Measurements from ENCODE around the gene GBF1. TPM values are rescaled to one million over a fixed set of nuclear protein-coding genes. Genes with fewer than 3 reads are reported as not detected.
A peak's percentile ranks its signal among the peaks of the same experiment; 100 is the strongest.

GBF1 gene
- total and polyA plus RNA-seq, 10 of the 15 experiments (the other 5 are each of a cell fraction or from before 2014, with no cell fraction given): 0.82 to 42.0 (median 21.8) TPM

GRCh38 chr10:102226542-102226870 is 18.8 kb upstream of the GBF1 start:
- SMC1A ChIA-PET (ENCODE audit: uncharacterized antibody, unreplicated experiment): interaction anchor here (0.7 to 12.2 kb wide), 5 partner anchors 57 to 167 kb away, joined by 3 to 231 read pairs (median 4); no protein-coding TSS in a partner anchor
- CTCF ChIA-PET: interaction anchor here (1.2 to 15.4 kb wide), 8 partner anchors 8 to 196 kb away, joined by 3 to 632 read pairs (median 3); no protein-coding TSS in a partner anchor
- H3K9ac ChIP-seq (ENCODE audit: control insufficient read depth, insufficient read depth, low read length): no peak overlapping the region
- no peaks in the 10 kb centered on the region for H3K9me3 ChIP-seq (replicated peaks; ENCODE audit: control insufficient read depth, insufficient read depth, low read length)
- FAIRE-seq (no peak), DNase-seq (ENCODE audit: low read depth, low spot score) (no peak), ATAC-seq (no peak)
- peak overlapping the region; percentile 93 for H3K4me2 ChIP-seq (ENCODE audit: control insufficient read depth, insufficient read depth)
- peak overlapping the region; percentile 90 for H2AFZ ChIP-seq (ENCODE audit: control insufficient read depth, low read depth, low read length)
- no TSS peak for BruUV-seq (replicated peaks)
- WGBS (ENCODE audit: insufficient coverage, insufficient replicate concordance, low lambda C conversion rate, missing lambda C conversion rate): 67% methylated on average over 8 of the region's 8 CpGs
- RAD21 ChIA-PET (ENCODE audit: unreplicated experiment): interaction anchor here (1.4 to 13.1 kb wide), 3 partner anchors 15 to 127 kb away, joined by 5 to 256 read pairs (median 18); no protein-coding TSS in a partner anchor
- in situ Hi-C loops (cut with MboI) (loop anchor here (5.0 kb wide), 2 partner anchors 126 to 181 kb away; no protein-coding TSS in a partner anchor), intact Hi-C loops (cut with micrococcal nuclease; ENCODE audit: unreplicated experiment) (loop anchor here (5.0 kb wide), 1 partner anchor 251 kb away; no protein-coding TSS in a partner anchor)
- no peak overlapping the region for H3K27ac ChIP-seq (ENCODE audit: control insufficient read depth, insufficient read depth)
- H3K27me3 ChIP-seq (replicated peaks in 1 of 2; ENCODE audit: control insufficient read depth in 2 of 2, insufficient read depth in 2 of 2, low read length in 1 of 2): peaks cover 7 to 8% of the 10 kb centered on the region in 2 experiments
- H3K36me3 ChIP-seq (ENCODE audit: control insufficient read depth in 2 of 2, insufficient read depth in 2 of 2, low read length in 1 of 2): no peaks in the 10 kb centered on the region
- no peaks in the 10 kb centered on the region for H4K20me1 ChIP-seq (ENCODE audit: control insufficient read depth, insufficient read depth)
- TF ChIP-seq ZZZ3 (IDR thresholded peaks at IDR 0.05; ENCODE audit: control insufficient read depth, insufficient read length, low read depth) (no peak), ZNF24 (IDR thresholded peaks at IDR 0.05) (no peak), HCFC1 (IDR thresholded peaks at IDR 0.05; ENCODE audit: low read length) (no peak), CBX5 (IDR thresholded peaks at IDR 0.05; ENCODE audit: low read depth) (no peak), CEBPZ (IDR thresholded peaks at IDR 0.05; ENCODE audit: low read depth, low read length) (no peak), PAX8 (IDR thresholded peaks at IDR 0.05) (no peak), NFYA (IDR thresholded peaks at IDR 0.05; ENCODE audit: borderline replicate concordance, low read depth, low read length) (no peak), ASH2L (IDR thresholded peaks at IDR 0.05; ENCODE audit: borderline replicate concordance, low read depth) (no peak), IRF5 (IDR thresholded peaks at IDR 0.05; ENCODE audit: borderline replicate concordance) (no peak), ZNF622 (IDR thresholded peaks at IDR 0.05) (no peak), RCOR1 (conservative IDR thresholded peaks at IDR 0.05; ENCODE audit: low read depth, low read length) (no peak), BRCA1 (IDR thresholded peaks at IDR 0.05; ENCODE audit: low read depth, low read length) (no peak), SP1 (IDR thresholded peaks at IDR 0.05; ENCODE audit: low read depth, low read length) (no peak), TCF7 (IDR thresholded peaks at IDR 0.05; ENCODE audit: borderline replicate concordance) (no peak), KLF5 (IDR thresholded peaks at IDR 0.05; ENCODE audit: partially characterized antibody) (no peak), ZNF207 (IDR thresholded peaks at IDR 0.05; ENCODE audit: borderline replicate concordance) (no peak), STAT3 (IDR thresholded peaks at IDR 0.05; ENCODE audit: low read depth, low read length) (no peak), SUPT20H (IDR thresholded peaks at IDR 0.05; ENCODE audit: borderline replicate concordance, control insufficient read depth, low read depth, low read length) (no peak), MEF2B (IDR thresholded peaks at IDR 0.05; ENCODE audit: partially characterized antibody, poor library complexity, severe bottlenecking) (no peak)
- peak overlapping the region; percentile 54; the same call in 1 of the 2 replicates for H3K4me3 ChIP-seq
- no peaks in the 10 kb centered on the region for H3K79me2 ChIP-seq (ENCODE audit: control insufficient read depth, insufficient read depth, low read length)
- peaks cover 12% of the 10 kb centered on the region for H3K4me1 ChIP-seq (ENCODE audit: control insufficient read depth, insufficient read depth, low read length)
- POLR2A ChIA-PET: no interaction called here

Measured in GM12878 (cell line).